ENCODE data around the gene TPM4. TPM values are rescaled to one million over a fixed set of nuclear protein-coding genes. Genes with fewer than 3 reads are reported as not detected.

Gene TPM4
- total RNA-seq, 2 experiments from 2014 or later, result 592 to 611 TPM

GRCh38 chr19:16036397-16036925, 39.8 kb upstream of the TPM4 start:
- ChIA-PET POLR2A (no interaction called here), CTCF (no interaction called here)
- DNase-seq, result no peak
- no peaks in the 10 kb centered on the region for H3K27me3 Mint-ChIP-seq
- no peaks in the 10 kb centered on the region for H3K9me3 Mint-ChIP-seq
- peaks cover 12% of the 10 kb centered on the region for H3K4me1 Mint-ChIP-seq
- H3K27ac Mint-ChIP-seq, result no peak overlapping the region
- no peaks in the 10 kb centered on the region for H3K36me3 Mint-ChIP-seq (ENCODE audit: low read depth)
- H3K4me3 Mint-ChIP-seq, result no peak overlapping the region

GRCh38 chr19:16036941-16037340, 39.4 kb upstream of the TPM4 start:
- H3K36me3 Mint-ChIP-seq (ENCODE audit: low read depth), result no peaks in the 10 kb centered on the region
- peaks cover 2% of the 10 kb centered on the region for H3K27me3 Mint-ChIP-seq
- no peak overlapping the region for H3K4me3 Mint-ChIP-seq
- no peaks in the 10 kb centered on the region for H3K9me3 Mint-ChIP-seq
- peaks cover 16% of the 10 kb centered on the region for H3K4me1 Mint-ChIP-seq
- no peak for DNase-seq
- ChIA-PET CTCF (no interaction called here), POLR2A (no interaction called here)
- H3K27ac Mint-ChIP-seq, result no peak overlapping the region

- CTCF ChIA-PET, result interaction anchor here (0.9 kb wide), 1 partner anchor 25 kb away, joined by 4 read pairs; no protein-coding TSS in a partner anchor
- Mint-ChIP-seq H3K27ac (no peak overlapping the region), H3K4me3 (no peak overlapping the region), H3K27me3 (peaks cover 4% of the 10 kb centered on the region), H3K4me1 (peaks cover 19% of the 10 kb centered on the region), H3K9me3 (no peaks in the 10 kb centered on the region), H3K36me3 (ENCODE audit: low read depth) (no peaks in the 10 kb centered on the region)
- POLR2A ChIA-PET, result no interaction called here
- no peak for DNase-seq
These were observed 38.7 kb upstream of the TPM4 start for GRCh38 chr19:16037424-16038195.

- Mint-ChIP-seq H3K9me3 (no peaks in the 10 kb centered on the region), H3K27me3 (peaks cover 5% of the 10 kb centered on the region), H3K4me3 (no peak overlapping the region), H3K36me3 (ENCODE audit: low read depth) (no peaks in the 10 kb centered on the region), H3K4me1 (peaks cover 19% of the 10 kb centered on the region), H3K27ac (no peak overlapping the region)
- POLR2A ChIA-PET, result no interaction called here
- DNase-seq, result no peak
- CTCF ChIA-PET, result interaction anchor here (0.9 kb wide), 1 partner anchor 25 kb away, joined by 4 read pairs; no protein-coding TSS in a partner anchor
These were observed 38.0 kb upstream of the TPM4 start for GRCh38 chr19:16038196-16038695.

- H3K27ac Mint-ChIP-seq, result no peak overlapping the region
- CTCF ChIA-PET, result interaction anchor here (1.8 kb wide), 1 partner anchor 80 kb away, joined by 3 read pairs; no protein-coding TSS in a partner anchor
These were observed 37.2 kb upstream of the TPM4 start for GRCh38 chr19:16039081-16039480.

GRCh38 chr19:16039545-16039944, 36.8 kb upstream of the TPM4 start:
- no peaks in the 10 kb centered on the region for H3K9me3 Mint-ChIP-seq
- H3K27me3 Mint-ChIP-seq, result peaks cover 5% of the 10 kb centered on the region
- CTCF ChIA-PET, result interaction anchor here (1.8 to 2.5 kb wide), 2 partner anchors 23 to 80 kb away, joined by 3 to 14 read pairs; no protein-coding TSS in a partner anchor
- H3K36me3 Mint-ChIP-seq (ENCODE audit: low read depth), result no peaks in the 10 kb centered on the region
- POLR2A ChIA-PET, result no interaction called here
- H3K27ac Mint-ChIP-seq, result no peak overlapping the region
- H3K4me3 Mint-ChIP-seq, result no peak overlapping the region
- peaks cover 19% of the 10 kb centered on the region for H3K4me1 Mint-ChIP-seq
- no peak for DNase-seq

More at GRCh38 chr19:16039081-16039480, 37.2 kb upstream of the TPM4 start:
- H3K4me1 Mint-ChIP-seq, result peaks cover 19% of the 10 kb centered on the region
- H3K4me3 Mint-ChIP-seq, result no peak overlapping the region
- POLR2A ChIA-PET, result no interaction called here
- peaks cover 5% of the 10 kb centered on the region for H3K27me3 Mint-ChIP-seq
- H3K9me3 Mint-ChIP-seq, result no peaks in the 10 kb centered on the region
- H3K36me3 Mint-ChIP-seq (ENCODE audit: low read depth), result no peaks in the 10 kb centered on the region
- no peak for DNase-seq

- no peak for DNase-seq
- Mint-ChIP-seq H3K27ac (peak overlapping the region; percentile 4), H3K27me3 (peaks cover 5% of the 10 kb centered on the region), H3K4me1 (peaks cover 19% of the 10 kb centered on the region), H3K36me3 (ENCODE audit: low read depth) (no peaks in the 10 kb centered on the region), H3K4me3 (no peak overlapping the region), H3K9me3 (no peaks in the 10 kb centered on the region)
- ChIA-PET POLR2A (interaction anchor here (1.4 to 4.4 kb wide), 4 partner anchors 55 to 144 kb away, joined by 3 to 15 read pairs (median 5); partner anchors contain the start of genes FAM32A and RAB8A), CTCF (interaction anchor here (0.7 to 3.7 kb wide), 22 partner anchors 14 to 411 kb away, joined by 3 to 31 read pairs (median 4); partner anchors contain the start of genes FAM32A and RAB8A)
These were observed 35.7 kb upstream of the TPM4 start for GRCh38 chr19:16040642-16041041.

- H3K9me3 Mint-ChIP-seq, result no peaks in the 10 kb centered on the region
- CTCF ChIA-PET, result interaction anchor here (0.7 to 3.7 kb wide), 41 partner anchors 11 to 412 kb away, joined by 3 to 31 read pairs (median 4); partner anchors contain the start of genes AP1M1, FAM32A and RAB8A
- POLR2A ChIA-PET, result interaction anchor here (0.6 to 4.4 kb wide), 12 partner anchors 29 to 158 kb away, joined by 3 to 15 read pairs (median 4); partner anchors contain the start of genes FAM32A and RAB8A
- DNase-seq, result peak; percentile 78
- no peaks in the 10 kb centered on the region for H3K36me3 Mint-ChIP-seq (ENCODE audit: low read depth)
- H3K4me3 Mint-ChIP-seq, result no peak overlapping the region
- peaks cover 5% of the 10 kb centered on the region for H3K27me3 Mint-ChIP-seq
- peaks cover 19% of the 10 kb centered on the region for H3K4me1 Mint-ChIP-seq
- H3K27ac Mint-ChIP-seq, result no peak overlapping the region
These were observed 34.9 kb upstream of the TPM4 start for GRCh38 chr19:16041299-16041990.

- no peak for DNase-seq
- ChIA-PET POLR2A (interaction anchor here (0.6 to 4.4 kb wide), 11 partner anchors 29 to 158 kb away, joined by 3 to 15 read pairs (median 3); partner anchors contain the start of genes FAM32A and RAB8A), CTCF (interaction anchor here (0.7 to 3.7 kb wide), 37 partner anchors 10 to 344 kb away, joined by 3 to 31 read pairs (median 5); partner anchors contain the start of genes AP1M1, FAM32A and RAB8A)
- Mint-ChIP-seq H3K9me3 (no peaks in the 10 kb centered on the region), H3K36me3 (ENCODE audit: low read depth) (no peaks in the 10 kb centered on the region), H3K27ac (no peak overlapping the region), H3K4me1 (peaks cover 19% of the 10 kb centered on the region), H3K27me3 (peaks cover 5% of the 10 kb centered on the region), H3K4me3 (no peak overlapping the region)
These were observed 34.3 kb upstream of the TPM4 start for GRCh38 chr19:16041991-16042386.

GRCh38 chr19:16042533-16043085, 33.7 kb upstream of the TPM4 start:
- ChIA-PET POLR2A (interaction anchor here (1.0 to 4.4 kb wide), 5 partner anchors 28 to 142 kb away, joined by 3 to 15 read pairs (median 4); partner anchors contain the start of gene FAM32A), CTCF (interaction anchor here (0.9 to 3.7 kb wide), 15 partner anchors 14 to 344 kb away, joined by 3 to 31 read pairs (median 7); partner anchors contain the start of genes AP1M1 and FAM32A)
- peaks cover 5% of the 10 kb centered on the region for H3K27me3 Mint-ChIP-seq
- peaks cover 19% of the 10 kb centered on the region for H3K4me1 Mint-ChIP-seq
- no peak overlapping the region for H3K27ac Mint-ChIP-seq
- no peaks in the 10 kb centered on the region for H3K36me3 Mint-ChIP-seq (ENCODE audit: low read depth)
- DNase-seq, result no peak
- H3K9me3 Mint-ChIP-seq, result no peaks in the 10 kb centered on the region
- no peak overlapping the region for H3K4me3 Mint-ChIP-seq

- Mint-ChIP-seq H3K4me1 (peaks cover 19% of the 10 kb centered on the region), H3K27ac (no peak overlapping the region), H3K36me3 (ENCODE audit: low read depth) (no peaks in the 10 kb centered on the region), H3K4me3 (no peak overlapping the region), H3K27me3 (peaks cover 5% of the 10 kb centered on the region), H3K9me3 (no peaks in the 10 kb centered on the region)
- CTCF ChIA-PET, result interaction anchor here (1.1 to 3.7 kb wide), 5 partner anchors 19 to 142 kb away, joined by 3 to 31 read pairs (median 8); partner anchors contain the start of gene FAM32A
- POLR2A ChIA-PET, result interaction anchor here (4.4 kb wide), 1 partner anchor 142 kb away, joined by 15 read pairs; the partner anchor contains the start of gene FAM32A
- DNase-seq, result no peak
These were observed 33.0 kb upstream of the TPM4 start for GRCh38 chr19:16043156-16043757.

GRCh38 chr19:16044746-16045145, 31.5 kb upstream of the TPM4 start:
- POLR2A ChIA-PET, result interaction anchor here (1.4 kb wide), 1 partner anchor 124 kb away, joined by 3 read pairs; no protein-coding TSS in a partner anchor
- Mint-ChIP-seq H3K27me3 (peaks cover 5% of the 10 kb centered on the region), H3K27ac (no peak overlapping the region)

More at GRCh38 chr19:16044746-16045145, 31.5 kb upstream of the TPM4 start:
- Mint-ChIP-seq H3K9me3 (no peaks in the 10 kb centered on the region), H3K4me3 (no peak overlapping the region), H3K4me1 (peaks cover 19% of the 10 kb centered on the region), H3K36me3 (ENCODE audit: low read depth) (no peaks in the 10 kb centered on the region)
- DNase-seq, result no peak
- CTCF ChIA-PET, result interaction anchor here (1.0 to 1.5 kb wide), 2 partner anchors 66 to 137 kb away, joined by 3 to 5 read pairs; no protein-coding TSS in a partner anchor

All from activated CD4-positive, alpha-beta memory T cell treated with anti-CD3 and anti-CD28 coated beads, Interleukin-2, amount 10 ng/mL, durations not matched to agents 7 days and 5 days (primary cell).